HG03460 (cell line): ENCODE data around the gene TGFBR3L.
A peak's percentile ranks its signal among the peaks of the same experiment; 100 is the strongest.
"Not testable (repeated sequence)": the region's sequence is repeated elsewhere in the genome, so short reads cannot be mapped to it uniquely, and the experiment has no call there.

ENCODE experiments used
- ATAC-seq: cut with Tn5 transposase; IDR thresholded peaks from one replicate; pipeline ENCODE4 v1.9.1; 2021; ENCODE audit not compliant: unreplicated experiment

The TGFBR3L gene

GRCh38 chr19:7926727-7927604 is 12.3 kb downstream of the TGFBR3L start:
- no peak for ATAC-seq

GRCh38 chr19:7927605-7928333 is 13.1 kb downstream of the TGFBR3L start:
- no peak for ATAC-seq

GRCh38 chr19:7928334-7928706 is 13.7 kb downstream of the TGFBR3L start:
- no peak for ATAC-seq

- ATAC-seq = no peak
These were observed 14.4 kb downstream of the TGFBR3L start for GRCh38 chr19:7928741-7929701.

GRCh38 chr19:7930030-7930429 is 15.4 kb downstream of the TGFBR3L start:
- ATAC-seq = not testable (repeated sequence)

DNA sequence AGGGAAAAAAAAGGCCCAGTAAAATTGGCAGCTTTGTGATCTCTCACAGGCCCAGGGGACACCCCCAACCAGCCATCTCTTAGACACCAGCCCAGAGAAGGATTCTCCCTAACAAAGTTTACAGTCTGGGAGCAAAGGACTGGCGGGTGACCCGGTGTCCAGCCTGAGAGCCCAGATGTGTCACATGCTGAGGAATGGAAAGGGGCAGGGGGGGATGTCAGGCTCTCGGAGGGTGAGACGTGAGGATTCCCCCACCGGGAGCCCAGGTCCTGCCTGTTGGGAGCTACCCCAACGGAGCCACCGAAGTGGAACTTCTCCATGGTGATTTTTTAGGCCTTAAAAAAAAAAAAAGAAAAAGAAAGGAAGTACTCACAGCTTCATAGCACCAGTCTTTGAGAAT is 16.1 kb downstream of the TGFBR3L start:
- no peak for ATAC-seq

DNA sequence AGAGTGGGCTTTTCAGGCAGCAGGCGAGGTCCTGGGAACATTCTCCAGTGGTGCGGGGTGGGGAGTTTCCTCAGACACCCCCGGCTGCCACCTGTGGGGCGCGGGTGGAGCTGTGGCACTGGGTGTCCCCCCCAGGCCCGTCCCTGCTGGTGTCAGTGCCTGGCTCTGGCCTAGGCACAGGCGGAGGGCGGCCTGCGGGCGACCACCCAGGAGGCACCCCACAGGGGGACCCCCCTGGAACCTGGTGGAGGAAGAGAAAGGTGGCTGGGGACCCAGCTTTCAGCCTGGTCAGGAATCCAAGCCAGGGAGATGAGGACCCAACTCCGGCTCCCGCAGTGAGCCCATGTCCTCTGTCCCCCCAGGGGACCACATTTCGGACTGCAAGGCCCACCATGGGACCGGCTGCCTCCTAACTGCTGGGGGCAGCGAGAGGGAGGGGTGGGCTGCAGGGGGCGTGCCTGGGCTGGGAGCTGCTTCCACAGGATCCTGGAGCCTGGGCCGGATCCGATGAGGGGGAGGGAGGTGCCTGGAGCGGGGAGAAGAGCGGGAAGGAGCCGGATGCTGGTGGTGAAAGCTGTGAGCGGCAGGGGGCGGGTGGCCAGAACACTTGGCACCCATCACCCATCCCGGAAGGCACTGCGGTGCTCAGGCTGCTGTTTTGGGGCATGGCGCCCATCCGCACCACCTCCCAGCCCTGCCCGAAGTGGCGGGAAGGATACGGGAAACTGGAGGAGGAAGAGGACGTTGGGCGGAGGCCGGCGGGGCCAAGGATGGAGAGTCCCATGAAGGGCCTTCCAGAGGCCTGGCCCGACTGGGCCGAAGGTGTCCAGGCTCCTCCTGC is 16.8 kb downstream of the TGFBR3L start:
- ATAC-seq = no peak

DNA sequence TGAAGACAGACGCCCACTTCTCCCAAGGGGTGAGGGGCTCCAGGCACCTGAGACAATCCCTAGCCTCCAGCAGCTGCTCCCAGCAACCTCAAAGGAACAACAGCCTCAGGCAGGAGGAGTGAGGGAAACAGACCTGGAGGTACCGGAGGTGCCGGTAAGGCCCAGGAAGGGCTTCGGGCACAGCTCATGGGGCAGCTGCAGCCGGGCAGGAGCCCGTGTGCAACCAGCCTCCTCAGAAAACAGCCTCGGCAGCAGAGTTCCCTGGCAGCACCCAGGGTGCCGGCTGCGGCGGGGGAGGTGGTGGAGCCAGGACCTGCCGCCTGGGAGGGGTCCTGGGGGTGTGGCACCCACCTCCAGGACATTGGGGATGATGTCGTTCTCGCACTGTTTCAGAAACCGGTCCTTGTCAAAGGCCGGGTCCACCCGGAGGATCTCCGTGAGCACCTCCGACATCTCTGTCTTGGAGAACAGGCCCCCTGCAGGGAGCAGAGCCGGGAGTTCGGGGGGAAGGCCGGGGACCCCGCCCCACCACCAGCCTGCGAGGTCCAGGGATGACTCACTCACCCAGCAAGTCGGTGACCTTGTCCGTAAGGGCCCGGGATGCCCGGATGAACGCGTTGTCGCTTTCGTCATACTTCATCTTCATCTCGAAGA is 17.8 kb downstream of the TGFBR3L start:
- no peak for ATAC-seq

- ATAC-seq = no peak
These were observed 18.3 kb downstream of the TGFBR3L start for GRCh38 chr19:7932930-7933300.

DNA sequence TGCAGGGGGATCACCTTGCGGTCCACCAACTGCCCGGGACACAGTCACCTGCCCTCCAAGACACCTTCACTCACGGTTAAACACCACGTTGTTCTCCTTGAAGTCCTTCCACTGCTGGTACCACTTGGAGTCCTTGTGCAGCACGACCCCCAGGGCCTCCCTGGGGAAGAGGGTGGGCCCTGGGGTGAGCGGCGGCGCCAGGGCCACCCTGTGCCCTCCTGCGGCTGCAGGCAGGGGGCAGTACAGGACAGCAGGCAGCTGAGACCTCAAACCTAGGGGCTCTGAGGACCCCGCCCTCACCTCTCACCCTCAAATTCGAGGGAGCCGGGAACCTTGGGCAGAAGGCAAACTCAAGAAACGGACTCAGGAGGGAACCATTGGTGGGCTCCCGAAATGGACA is 18.8 kb downstream of the TGFBR3L start:
- ATAC-seq = no peak

GRCh38 chr19:7933828-7934725 is 19.4 kb downstream of the TGFBR3L start:
- no peak for ATAC-seq

- no peak for ATAC-seq
These were observed 20.1 kb downstream of the TGFBR3L start for GRCh38 chr19:7934766-7935165.

DNA sequence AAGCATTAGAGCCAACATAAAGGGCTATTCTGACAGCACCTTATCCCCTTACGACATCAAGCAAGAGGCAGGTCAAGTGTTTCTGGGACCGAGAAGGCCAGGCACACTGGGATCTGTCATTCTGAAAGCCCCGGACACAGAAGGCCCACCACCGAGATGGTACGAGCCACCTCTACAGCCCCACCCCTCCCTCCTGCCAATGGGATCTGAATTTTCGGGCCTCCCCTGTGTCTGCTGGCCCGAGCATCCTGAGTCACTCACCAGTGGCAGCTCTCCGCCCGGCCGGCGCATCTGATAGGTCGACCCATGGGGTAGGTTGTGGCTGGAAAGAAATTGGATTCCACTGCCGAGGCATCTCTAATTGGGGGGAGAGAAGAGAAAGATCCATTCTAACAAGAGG is 26.2 kb downstream of the TGFBR3L start:
- no peak for ATAC-seq

DNA sequence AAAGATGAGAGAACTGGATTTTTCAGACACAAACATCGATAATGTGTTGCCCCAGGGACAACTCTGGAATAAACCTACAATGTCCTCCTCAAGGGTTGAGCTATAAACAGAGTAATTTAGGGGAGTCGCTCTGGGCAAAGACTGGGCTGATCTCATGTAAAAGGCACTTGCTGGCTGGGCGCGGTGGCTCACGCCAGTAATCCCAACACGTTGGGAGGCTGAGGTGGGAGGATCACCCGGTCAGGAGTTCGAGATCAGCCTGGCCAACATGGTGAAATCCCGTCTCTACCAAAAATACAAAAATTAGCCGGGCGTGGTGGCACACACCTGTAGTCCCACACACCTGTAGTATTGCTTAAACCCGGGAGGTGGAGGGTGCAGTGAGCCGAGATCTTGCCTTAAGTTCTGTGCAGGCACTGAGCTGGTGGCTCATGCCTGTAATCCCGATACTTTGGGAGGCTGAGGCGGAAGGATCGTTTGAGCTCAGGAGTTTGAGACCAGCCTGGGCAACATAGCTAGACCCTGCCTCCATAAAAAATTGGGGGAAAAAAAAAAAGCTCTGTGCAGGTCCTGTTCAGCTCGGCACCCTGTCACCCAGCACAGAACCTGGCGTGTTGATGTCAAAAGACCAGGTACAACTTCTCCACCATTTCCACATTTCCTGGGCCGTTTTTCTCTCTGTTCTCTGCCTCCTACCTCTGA is 27.4 kb downstream of the TGFBR3L start:
- no peak for ATAC-seq

DNA sequence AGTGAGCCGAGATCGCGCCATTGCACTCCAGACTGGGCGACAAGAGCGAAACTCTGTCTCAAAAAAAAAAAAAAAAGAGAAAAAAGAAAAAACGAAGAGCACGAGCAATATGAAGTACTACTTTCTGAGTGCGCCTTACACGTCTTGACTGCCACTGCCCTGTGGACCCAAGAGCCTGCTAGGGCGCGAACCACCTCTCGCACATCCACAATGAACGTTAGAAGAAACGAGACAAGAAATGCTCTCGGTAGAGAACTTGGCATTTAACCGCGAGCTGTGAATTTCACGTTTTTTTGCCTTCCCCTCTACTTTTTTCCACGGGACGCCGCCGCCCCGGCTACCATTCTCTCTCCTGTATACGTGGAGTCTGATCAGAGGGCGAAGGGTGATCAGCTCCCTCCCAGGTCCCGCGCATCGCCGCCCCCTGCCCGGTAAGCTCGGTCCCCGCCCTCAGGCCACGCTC is 28.4 kb downstream of the TGFBR3L start:
- ATAC-seq = no peak

GRCh38 chr19:7943444-7944176 is 29.0 kb downstream of the TGFBR3L start, which contains the start of gene TIMM44:
TIMM44 (minus strand) TSS chr19:7943666; CDS start chr19:7943651, 15 bp downstream.
- ATAC-seq = peak; percentile 95

DNA sequence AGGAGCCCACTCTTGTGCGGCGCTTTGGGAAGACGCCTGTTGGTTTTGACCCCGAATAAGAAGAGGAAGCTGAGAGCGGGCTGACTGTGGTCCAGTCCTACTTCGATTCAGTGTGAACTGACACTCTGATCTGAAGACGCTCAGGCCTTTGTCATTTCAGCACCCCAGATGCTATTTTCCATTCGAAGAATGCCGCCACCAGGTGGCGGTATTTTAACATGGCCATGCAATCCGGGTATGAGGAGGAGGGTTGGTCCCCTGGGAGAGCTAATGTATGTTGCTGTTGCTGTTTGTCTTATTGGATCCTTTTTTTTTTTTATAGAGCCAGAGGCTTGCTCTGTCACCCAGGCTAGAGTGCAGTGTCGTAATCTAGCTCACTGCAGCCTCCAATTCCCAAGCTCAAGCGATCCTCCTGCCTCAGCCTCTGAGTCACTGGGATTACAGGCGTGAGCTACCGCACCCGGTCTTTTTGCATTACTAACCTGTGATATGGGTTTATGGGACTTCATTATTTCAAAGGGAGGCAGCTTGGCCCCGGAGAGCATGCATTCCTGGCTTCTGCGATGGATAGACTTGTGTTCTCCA is 29.6 kb downstream of the TGFBR3L start:
- ATAC-seq = peak; percentile 21
